Ovary (tissue), 9 donors: Measurements from ENCODE around the gene STAMBPL1. TPM values are rescaled to one million over a fixed set of nuclear protein-coding genes. Genes with fewer than 3 reads are reported as not detected.

Experiments
- DNase-seq, 5 donors: peaks; one replicate each; pipeline ENCODE4 v3.0.0-alpha.2; 2019 to 2020
- H3K27ac ChIP-seq, 2 donors: fragments of 200-600 bp; one replicate each; pipeline versions ENCODE4 v1.5.1 to v1.8.0; 2019 to 2022
- H3K27me3 ChIP-seq: fragments of 200-600 bp; one replicate; pipeline ENCODE4 v1.8.0; 2022
- H3K36me3 ChIP-seq: fragments of 200-600 bp; sonication (generic); one replicate; pipeline ENCODE4 v1.5.1; 2019
- H3K4me1 ChIP-seq: one replicate; pipeline ENCODE4 v1.8.1; 2013; ENCODE audit warnings: mild to moderate bottlenecking, moderate library complexity; ENCODE audit not compliant: insufficient read depth
- H3K4me3 ChIP-seq: fragments of 200-600 bp; sonication (generic); one replicate; pipeline ENCODE4 v1.5.1; 2017
- H3K9me3 ChIP-seq, 2 donors: fragments of 200-600 bp in 1 of 2; sonication (generic) in 1 of 2; one replicate each; pipeline versions ENCODE4 v1.5.1 to v1.8.1; 2013 to 2019; ENCODE audit warnings: mild to moderate bottlenecking in 1 of 2, moderate library complexity in 1 of 2
- EP300 ChIP-seq: sonication (generic); formaldehyde crosslinking; IDR thresholded peaks from one replicate; pipeline ENCODE4 v1.6.1; 2017; ENCODE audit warnings: antibody characterized with exemption
- POLR2A ChIP-seq: fragments of 450-650 bp; IDR thresholded peaks from one replicate; pipeline ENCODE4 v1.6.1; 2017; ENCODE audit warnings: antibody characterized with exemption, mild to moderate bottlenecking, moderate library complexity
- WGBS, 3 donors: extraction: QIAGEN DNeasy Blood & Tissue Kit in 1 of 3; methylation state at CpG; one replicate each; pipeline versions ENCODE4 v1.1.5 to v1.1.7; 2013 to 2017; 5-methylcytosine and 5-hydroxymethylcytosine counted together
- intact Hi-C, 4 donors: fragments of 100-400 bp; cut with DNase I; formaldehyde crosslinking; loops; one replicate each; pipeline versions ENCODE4 v1.11.0 to v1.15.1; 2022 to 2023
- polyA plus RNA-seq, 2 donors: library from polyadenylated mRNA; stranded (reverse); fragments of 200-250 nt in 1 of 2; fragments of 350-450 nt in 1 of 2; fragmentation: Illumina TruSeq in 1 of 2; extraction: RNeasy Lipid Tissue Mini Kit (QIAGEN cat#74804) in 1 of 2; gene quantifications; one replicate each; pipeline ENCODE4 v1.2.3, GENCODE V29; 2013 to 2014
- total RNA-seq, 7 donors: library from RNA; depleted of rRNA in 2 of 7; stranded (reverse); fragments of >200 nt in 2 of 7; fragmentation: NEBNext Ultra II Directional in 3 of 7; extraction: Animal tissue kit (Norgen Biotek cat#: 25700) in 3 of 7; gene quantifications; one replicate each; pipeline versions ENCODE4 v1.1.0 to v1.2.4, GENCODE V29; 2016 to 2023
- TF ChIP-seq, protein P1 (sequence below), 3 donors: fragments of 450-650 bp in 2 of 3; fragments of 200-600 bp in 1 of 3; IDR thresholded peaks; one replicate each; pipeline versions ENCODE4 v1.5.1 to v1.8.0; 2016 to 2022; ENCODE audit warnings: antibody characterized with exemption in 3 of 3, mild to moderate bottlenecking in 1 of 3
- donor health status: DM: no; HTN: no; CAD: no; lungs with moderate emphysema.
- donor health status: DM: no; HTN: no; CAD: no.
- donor health status: Bipolar disorder and iron deficiency.
- donor health status: DM: yes; HTN: yes; CAD: no.
- donor health status: DM: no; HTN: no; CAD: no.
- donor health status: DM: yes; HTN: yes; CAD: no.

Gene STAMBPL1
- total and polyA plus RNA-seq, 9 donors, result 7.9 to 39.6 (median 14.4) TPM

DNA sequence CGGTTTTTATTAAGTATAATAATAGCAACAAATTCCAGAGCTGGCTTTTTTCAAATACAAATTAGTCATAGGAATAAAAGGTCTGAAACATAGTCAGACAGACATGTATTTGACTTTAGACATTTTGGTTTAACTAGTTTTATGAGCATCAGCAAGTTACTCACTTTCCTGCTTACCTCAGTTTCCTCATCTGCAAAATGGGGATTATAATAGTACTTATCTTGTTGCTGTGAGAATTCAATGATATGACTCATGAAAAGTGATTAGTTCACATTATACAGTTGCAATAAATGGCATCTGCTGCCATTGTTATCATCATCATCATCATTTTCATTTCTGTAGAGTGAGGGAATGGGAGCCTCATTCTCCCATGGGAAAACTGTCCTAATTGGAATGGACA lies 39.0 kb downstream of the STAMBPL1 start:
- TF ChIP-seq, protein P1, sequence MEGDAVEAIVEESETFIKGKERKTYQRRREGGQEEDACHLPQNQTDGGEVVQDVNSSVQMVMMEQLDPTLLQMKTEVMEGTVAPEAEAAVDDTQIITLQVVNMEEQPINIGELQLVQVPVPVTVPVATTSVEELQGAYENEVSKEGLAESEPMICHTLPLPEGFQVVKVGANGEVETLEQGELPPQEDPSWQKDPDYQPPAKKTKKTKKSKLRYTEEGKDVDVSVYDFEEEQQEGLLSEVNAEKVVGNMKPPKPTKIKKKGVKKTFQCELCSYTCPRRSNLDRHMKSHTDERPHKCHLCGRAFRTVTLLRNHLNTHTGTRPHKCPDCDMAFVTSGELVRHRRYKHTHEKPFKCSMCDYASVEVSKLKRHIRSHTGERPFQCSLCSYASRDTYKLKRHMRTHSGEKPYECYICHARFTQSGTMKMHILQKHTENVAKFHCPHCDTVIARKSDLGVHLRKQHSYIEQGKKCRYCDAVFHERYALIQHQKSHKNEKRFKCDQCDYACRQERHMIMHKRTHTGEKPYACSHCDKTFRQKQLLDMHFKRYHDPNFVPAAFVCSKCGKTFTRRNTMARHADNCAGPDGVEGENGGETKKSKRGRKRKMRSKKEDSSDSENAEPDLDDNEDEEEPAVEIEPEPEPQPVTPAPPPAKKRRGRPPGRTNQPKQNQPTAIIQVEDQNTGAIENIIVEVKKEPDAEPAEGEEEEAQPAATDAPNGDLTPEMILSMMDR (IDR thresholded peaks at IDR 0.05), result no peak
- TF ChIP-seq POLR2A (no peak), EP300 (no peak)
- Histone ChIP-seq H3K36me3 (no peaks in the 10 kb centered on the region), H3K27ac (no peak overlapping the region), H3K9me3 (no peaks in the 10 kb centered on the region), H3K27me3 (no peaks in the 10 kb centered on the region), H3K4me1 (peaks cover 5% of the 10 kb centered on the region), H3K4me3 (no peak overlapping the region)
- 33 to 58% (median 35%) methylated on average over 1 of the region's 1 CpG for WGBS, 3 donors
- no peak for DNase-seq
- intact Hi-C loops, result no loop called here

DNA sequence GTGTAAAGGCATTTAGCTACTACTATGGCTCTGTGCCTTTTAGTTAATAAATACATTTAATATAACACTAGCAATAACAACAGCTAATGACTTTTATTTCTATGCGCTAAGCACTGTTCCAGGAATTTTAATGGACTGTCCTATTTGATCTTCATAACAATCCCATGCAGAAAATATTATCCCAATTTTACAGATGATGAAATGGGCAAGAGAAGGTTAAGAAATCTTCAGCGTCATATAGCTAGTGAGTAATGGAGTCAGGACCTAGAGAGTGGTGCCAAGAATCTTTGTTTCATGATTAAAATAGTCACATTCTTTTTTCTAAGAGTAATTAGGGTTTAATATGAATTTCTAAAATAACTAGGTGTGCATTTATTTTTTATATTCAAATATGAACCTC lies 40.2 kb downstream of the STAMBPL1 start:
- H3K9me3 ChIP-seq, result no peaks in the 10 kb centered on the region
- intact Hi-C loops, result loop anchor here in 1 of 4 donors (5.0 kb wide), 1 partner anchor 38 kb away; the partner anchor contains the start of gene STAMBPL1
- H3K27ac ChIP-seq, result peak overlapping the region in 1 of 2 donors; percentile 56

DNA sequence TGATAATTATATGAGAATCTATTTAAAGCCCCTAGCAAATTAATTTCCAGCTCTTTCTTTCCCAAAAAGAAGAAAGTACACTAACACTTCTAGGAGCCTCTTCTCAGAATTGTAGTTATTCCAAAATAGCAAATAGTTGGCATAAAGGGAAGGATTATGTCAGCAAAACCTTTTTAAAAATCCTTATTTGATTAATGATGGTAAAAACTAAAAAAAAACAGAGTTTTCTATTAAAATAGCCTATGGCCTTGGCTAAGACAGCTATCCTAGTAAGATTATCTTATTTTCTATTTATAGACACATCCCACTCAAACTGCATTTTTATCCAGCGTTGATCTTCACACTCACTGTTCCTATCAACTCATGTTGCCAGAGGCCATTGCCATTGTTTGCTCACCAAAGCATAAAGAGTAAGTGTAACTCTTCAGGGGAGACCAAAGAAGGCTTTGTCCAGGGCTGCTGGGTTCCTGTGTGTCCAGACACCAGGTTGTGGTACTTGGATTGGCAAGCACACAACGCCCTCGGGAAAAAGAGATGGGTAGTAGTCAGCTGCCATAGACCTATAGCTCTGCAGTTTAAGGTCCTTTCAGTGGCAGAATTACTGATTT lies 41.0 kb downstream of the STAMBPL1 start:
- DNase-seq, result no peak
- Histone ChIP-seq H3K27ac (peak overlapping the region in 1 of 2 donors; percentile 56), H3K27me3 (no peaks in the 10 kb centered on the region), H3K9me3 (no peaks in the 10 kb centered on the region), H3K36me3 (no peaks in the 10 kb centered on the region), H3K4me3 (no peak overlapping the region), H3K4me1 (peaks cover 8% of the 10 kb centered on the region)
- 36 to 47% (median 40%) methylated on average over 3 of the region's 3 CpGs for WGBS, 3 donors
- TF ChIP-seq POLR2A (no peak), EP300 (no peak)
- TF ChIP-seq, protein P1 (IDR thresholded peaks at IDR 0.05), result no peak
- intact Hi-C loops, result loop anchor here in 1 of 4 donors (5.0 kb wide), 1 partner anchor 39 kb away; the partner anchor contains the start of gene STAMBPL1

More for the DNA sequence above, 40.2 kb downstream of the STAMBPL1 start:
- Histone ChIP-seq H3K4me1 (peaks cover 5% of the 10 kb centered on the region), H3K4me3 (no peak overlapping the region), H3K27me3 (no peaks in the 10 kb centered on the region), H3K36me3 (no peaks in the 10 kb centered on the region)
- no peak for TF ChIP-seq EP300
- TF ChIP-seq, protein P1 (IDR thresholded peaks at IDR 0.05), result no peak
- TF ChIP-seq POLR2A, result no peak
- 39 to 43% (median 42%) methylated on average over 2 of the region's 2 CpGs for WGBS, 3 donors
- no peak for DNase-seq

DNA sequence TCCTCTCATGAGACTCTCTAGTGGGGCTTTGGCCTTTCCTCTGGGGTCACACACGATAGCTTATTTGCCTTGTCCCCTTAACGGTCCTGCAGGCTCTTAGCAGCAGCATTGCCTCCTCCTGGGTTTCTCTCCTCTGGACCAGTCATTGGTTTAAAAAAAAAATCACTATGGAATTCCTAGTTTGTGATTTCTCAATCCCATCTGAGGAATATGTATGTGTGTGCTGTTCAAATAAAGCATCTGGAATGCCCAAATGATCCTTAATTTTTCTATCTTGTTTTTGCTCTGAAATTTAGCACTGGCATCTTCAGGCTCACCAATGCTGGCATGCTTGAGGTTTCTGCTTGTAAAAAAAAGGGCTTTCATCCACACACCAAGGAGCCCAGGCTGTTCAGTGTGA lies 42.0 kb downstream of the STAMBPL1 start:
- H3K27ac ChIP-seq, result no peak overlapping the region
- no peaks in the 10 kb centered on the region for H3K27me3 ChIP-seq
- TF ChIP-seq EP300, result no peak
- 70 to 74% (median 71%) methylated on average over 2 of the region's 2 CpGs for WGBS, 3 donors
- no peak for DNase-seq
- no peaks in the 10 kb centered on the region for H3K9me3 ChIP-seq
- no peak overlapping the region for H3K4me3 ChIP-seq
- H3K36me3 ChIP-seq, result no peaks in the 10 kb centered on the region
- intact Hi-C loops, result loop anchor here in 1 of 4 donors (5.0 kb wide), 1 partner anchor 40 kb away; the partner anchor contains the start of gene STAMBPL1
- H3K4me1 ChIP-seq, result peaks cover 8% of the 10 kb centered on the region

DNA sequence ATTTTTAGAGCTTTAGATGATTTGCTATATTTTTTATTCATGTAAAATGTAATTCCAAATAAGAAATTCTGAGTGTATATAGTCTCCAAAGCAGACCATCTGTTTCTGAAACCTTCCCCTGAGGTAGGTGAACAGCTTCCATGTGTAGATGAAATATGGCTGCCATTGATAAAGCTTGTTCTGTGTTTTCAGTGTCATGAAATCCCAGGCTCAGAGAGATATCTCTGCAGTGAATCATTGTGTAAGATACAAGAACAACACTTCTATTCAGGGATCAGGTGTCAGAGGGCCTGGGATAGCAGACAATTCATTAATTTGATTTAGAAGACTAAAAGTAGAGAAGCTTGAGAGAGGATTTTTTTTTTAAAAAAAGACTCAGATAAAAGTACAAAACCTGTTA lies 43.5 kb downstream of the STAMBPL1 start:
- intact Hi-C loops, result loop anchor here in 1 of 4 donors (5.0 kb wide), 1 partner anchor 41 kb away; the partner anchor contains the start of gene STAMBPL1
- TF ChIP-seq, protein P1 (IDR thresholded peaks at IDR 0.05), result no peak
- TF ChIP-seq EP300 (no peak), POLR2A (no peak)
- Histone ChIP-seq H3K9me3 (no peaks in the 10 kb centered on the region), H3K27me3 (no peaks in the 10 kb centered on the region), H3K27ac (no peak overlapping the region), H3K4me3 (no peak overlapping the region), H3K36me3 (no peaks in the 10 kb centered on the region), H3K4me1 (peaks cover 11% of the 10 kb centered on the region)
- no peak for DNase-seq
